Measurements from ENCODE around the gene PABPN1.

GRCh38 chr14:23358042-23358441 is 36.8 kb downstream of the PABPN1 start:
- no peak for TF ChIP-seq CTCF (IDR thresholded peaks at IDR 0.05; ENCODE audit: low read depth, low read length)
- no peak for TF ChIP-seq POLR2A (IDR thresholded peaks at IDR 0.05; ENCODE audit: extremely low read depth, insufficient read length)
- no peak for TF ChIP-seq MAX (IDR thresholded peaks at IDR 0.05; ENCODE audit: low read depth, low read length)
- no peak for TF ChIP-seq MYC (IDR thresholded peaks at IDR 0.05; ENCODE audit: low read depth, low read length)
